HG03460 (cell line): ENCODE results near the gene UBE2O.
"Not testable (repeated sequence)": the region's sequence is repeated elsewhere in the genome, so short reads cannot be mapped to it uniquely, and the experiment has no call there.

Experiments
- ATAC-seq: cut with Tn5 transposase; IDR thresholded peaks from one replicate; pipeline ENCODE4 v1.9.1; 2021; ENCODE audit not compliant: unreplicated experiment

The UBE2O gene

GRCh38 chr17:76354747-76355310 lies 98.1 kb downstream of the UBE2O start:
- no peak for ATAC-seq

GRCh38 chr17:76354317-76354729 lies 98.6 kb downstream of the UBE2O start:
- ATAC-seq = no peak

- peak; percentile 85 for ATAC-seq
Measured at GRCh38 chr17:76353599-76354316, 99.2 kb downstream of the UBE2O start, which contains the start of gene PRPSAP1. Gene PRPSAP1 (minus strand): TSS chr17:76353916. CDS start chr17:76353703, 213 bp downstream.

GRCh38 chr17:76353004-76353598 lies 99.9 kb downstream of the UBE2O start:
- no peak for ATAC-seq

- ATAC-seq = no peak
Measured at GRCh38 chr17:76351526-76352071, 101.4 kb downstream of the UBE2O start.

- no peak for ATAC-seq
Measured at GRCh38 chr17:76350463-76350862, 102.5 kb downstream of the UBE2O start.

GRCh38 chr17:76346936-76347335 lies 106.0 kb downstream of the UBE2O start:
- not testable (repeated sequence) for ATAC-seq

- ATAC-seq = no peak
Measured at GRCh38 chr17:76345377-76345974, 107.5 kb downstream of the UBE2O start.

- no peak for ATAC-seq
Measured at GRCh38 chr17:76343106-76343505, 109.8 kb downstream of the UBE2O start.

- ATAC-seq = no peak
Measured at GRCh38 chr17:76341301-76341700, 111.7 kb downstream of the UBE2O start.
